ENCODE data around the gene PHAF1. TPM values are rescaled to one million over a fixed set of nuclear protein-coding genes. Genes with fewer than 3 reads are reported as not detected.

The PHAF1 gene
- total and polyA plus RNA-seq, 4 donors, result 12.6 to 20.7 (median 13.5) TPM

GRCh38 chr16:67188798-67189197 lies 79.1 kb downstream of the PHAF1 start:
- WGBS, 2 donors, result 90% methylated on average over 15 of the region's 15 CpGs
- intact Hi-C loops (cut with DNase I), result loop anchor here (10.0 kb wide), 2 partner anchors 214 to 294 kb away; no protein-coding TSS in a partner anchor
- ATAC-seq (ENCODE audit: low FRiP score), result no peak

GRCh38 chr16:67190041-67190440 lies 80.3 kb downstream of the PHAF1 start, which contains the start of gene EXOC3L1:
Gene EXOC3L1, minus strand, starts transcription at chr16:67190136. Its CDS starts 460 bp downstream, at chr16:67189676.
- peaks cover 0 to 3% of the 10 kb centered on the region in 2 donors for H3K36me3 ChIP-seq (ENCODE audit: control insufficient read depth in 1 of 2, insufficient read depth in 2 of 2, low read length in 1 of 2)
- 44 to 45% methylated on average over 6 of the region's 6 CpGs for WGBS, 2 donors
- DNase-seq, result no peak
- no peak within 1 kb of the TSS for H3K4me3 ChIP-seq (ENCODE audit: low read length in 2 of 2)
- no peaks in the 10 kb centered on the region for H3K27me3 ChIP-seq (ENCODE audit: control insufficient read depth in 1 of 2, insufficient read depth in 2 of 2, low read length in 1 of 2)
- no peak within 1 kb of the TSS for H3K27ac ChIP-seq (ENCODE audit: low read depth in 1 of 2, low read length in 2 of 2)
- H3K4me1 ChIP-seq (ENCODE audit: control insufficient read depth in 1 of 2, insufficient read depth in 2 of 2, low read length in 2 of 2), result no peaks in the 10 kb centered on the region
- H3K9me3 ChIP-seq (ENCODE audit: control insufficient read depth, low read length), result no peaks in the 10 kb centered on the region
- no peak for ATAC-seq (ENCODE audit: low FRiP score)
- intact Hi-C loops (cut with DNase I), result loop anchor here in 1 of 2 donors (5.0 kb wide), 1 partner anchor 37 kb away; the partner anchor contains the start of gene TMEM208

More at GRCh38 chr16:67188798-67189197, 79.1 kb downstream of the PHAF1 start:
- H3K36me3 ChIP-seq (ENCODE audit: control insufficient read depth in 1 of 2, insufficient read depth in 2 of 2, low read length in 1 of 2), result no peaks in the 10 kb centered on the region
- no peaks in the 10 kb centered on the region for H3K9me3 ChIP-seq (ENCODE audit: control insufficient read depth, low read length)
- no peak overlapping the region for H3K27ac ChIP-seq (ENCODE audit: low read depth in 1 of 2, low read length in 2 of 2)
- no peaks in the 10 kb centered on the region for H3K4me1 ChIP-seq (ENCODE audit: control insufficient read depth in 1 of 2, insufficient read depth in 2 of 2, low read length in 2 of 2)
- H3K4me3 ChIP-seq (ENCODE audit: low read length in 2 of 2), result no peak overlapping the region
- no peak for DNase-seq
- no peaks in the 10 kb centered on the region for H3K27me3 ChIP-seq (ENCODE audit: control insufficient read depth in 1 of 2, insufficient read depth in 2 of 2, low read length in 1 of 2)

- no peaks in the 10 kb centered on the region for H3K4me1 ChIP-seq (ENCODE audit: control insufficient read depth in 1 of 2, insufficient read depth in 2 of 2, low read length in 2 of 2)
- intact Hi-C loops (cut with DNase I), result loop anchor here in 1 of 2 donors (5.0 kb wide), 1 partner anchor 37 kb away; the partner anchor contains the start of gene TMEM208
- peaks cover 0 to 3% of the 10 kb centered on the region in 2 donors for H3K36me3 ChIP-seq (ENCODE audit: control insufficient read depth in 1 of 2, insufficient read depth in 2 of 2, low read length in 1 of 2)
- H3K27me3 ChIP-seq (ENCODE audit: control insufficient read depth in 1 of 2, insufficient read depth in 2 of 2, low read length in 1 of 2), result no peaks in the 10 kb centered on the region
- no peak for ATAC-seq (ENCODE audit: low FRiP score)
- WGBS, 2 donors, result 67 to 71% methylated on average over 13 of the region's 13 CpGs
- no peak overlapping the region for H3K4me3 ChIP-seq (ENCODE audit: low read length in 2 of 2)
- no peak for DNase-seq
- H3K27ac ChIP-seq (ENCODE audit: low read depth in 1 of 2, low read length in 2 of 2), result no peak overlapping the region
- no peaks in the 10 kb centered on the region for H3K9me3 ChIP-seq (ENCODE audit: control insufficient read depth, low read length)
These were observed 81.0 kb downstream of the PHAF1 start for GRCh38 chr16:67190448-67191399.

- Histone ChIP-seq H3K36me3 (ENCODE audit: control insufficient read depth in 1 of 2, insufficient read depth in 2 of 2, low read length in 1 of 2) (peaks cover 0 to 11% of the 10 kb centered on the region in 2 donors), H3K27ac (ENCODE audit: low read depth in 1 of 2, low read length in 2 of 2) (no peak overlapping the region), H3K4me1 (ENCODE audit: control insufficient read depth in 1 of 2, insufficient read depth in 2 of 2, low read length in 2 of 2) (no peaks in the 10 kb centered on the region), H3K9me3 (ENCODE audit: control insufficient read depth, low read length) (no peaks in the 10 kb centered on the region), H3K4me3 (ENCODE audit: low read length in 2 of 2) (no peak overlapping the region), H3K27me3 (ENCODE audit: control insufficient read depth in 1 of 2, insufficient read depth in 2 of 2, low read length in 1 of 2) (no peaks in the 10 kb centered on the region)
- DNase-seq (no peak), ATAC-seq (ENCODE audit: low FRiP score) (no peak)
- intact Hi-C loops (cut with DNase I), result loop anchor here in 1 of 2 donors (5.0 kb wide), 1 partner anchor 36 kb away; the partner anchor contains the start of gene TMEM208
- 10 to 12% methylated on average over 9 of the region's 9 CpGs for WGBS, 2 donors
These were observed 81.8 kb downstream of the PHAF1 start for GRCh38 chr16:67191411-67191994.

- 0% methylated on average over 54 of the region's 54 CpGs for WGBS, 2 donors
- H3K9me3 ChIP-seq (ENCODE audit: control insufficient read depth, low read length), result no peaks in the 10 kb centered on the region
- ATAC-seq (ENCODE audit: low FRiP score), result peak; percentile 95
- H3K4me1 ChIP-seq (ENCODE audit: control insufficient read depth in 1 of 2, insufficient read depth in 2 of 2, low read length in 2 of 2), result no peaks in the 10 kb centered on the region
- intact Hi-C loops (cut with DNase I), result loop anchor here in 1 of 2 donors (5.0 kb wide), 1 partner anchor 35 kb away; the partner anchor contains the start of gene TMEM208
- H3K27ac ChIP-seq (ENCODE audit: low read depth in 1 of 2, low read length in 2 of 2), result no peak within 1 kb of the TSS
- peaks cover 0 to 15% of the 10 kb centered on the region in 2 donors for H3K36me3 ChIP-seq (ENCODE audit: control insufficient read depth in 1 of 2, insufficient read depth in 2 of 2, low read length in 1 of 2)
- DNase-seq, result peak; percentile 95 to 96
- H3K27me3 ChIP-seq (ENCODE audit: control insufficient read depth in 1 of 2, insufficient read depth in 2 of 2, low read length in 1 of 2), result no peaks in the 10 kb centered on the region
- H3K4me3 ChIP-seq (ENCODE audit: low read length in 2 of 2), result peak within 1 kb of the TSS; percentile 71 to 81
These were observed 82.4 kb downstream of the PHAF1 start, which contains the start of gene E2F4 for GRCh38 chr16:67191995-67192681. Gene E2F4, plus strand, starts transcription at chr16:67192155. Its CDS starts 73 bp downstream, at chr16:67192228.

GRCh38 chr16:67192781-67193361 lies 83.1 kb downstream of the PHAF1 start:
- H3K4me3 ChIP-seq (ENCODE audit: low read length in 2 of 2), result peak overlapping the region; percentile 71 to 81
- intact Hi-C loops (cut with DNase I), result loop anchor here in 1 of 2 donors (5.0 kb wide), 1 partner anchor 34 kb away; the partner anchor contains the start of gene TMEM208
- no peak for ATAC-seq (ENCODE audit: low FRiP score)
- WGBS, 2 donors, result 34% methylated on average over 17 of the region's 17 CpGs
- H3K4me1 ChIP-seq (ENCODE audit: control insufficient read depth in 1 of 2, insufficient read depth in 2 of 2, low read length in 2 of 2), result no peaks in the 10 kb centered on the region
- no peaks in the 10 kb centered on the region for H3K9me3 ChIP-seq (ENCODE audit: control insufficient read depth, low read length)
- no peak overlapping the region for H3K27ac ChIP-seq (ENCODE audit: low read depth in 1 of 2, low read length in 2 of 2)
- no peaks in the 10 kb centered on the region for H3K27me3 ChIP-seq (ENCODE audit: control insufficient read depth in 1 of 2, insufficient read depth in 2 of 2, low read length in 1 of 2)
- H3K36me3 ChIP-seq (ENCODE audit: control insufficient read depth in 1 of 2, insufficient read depth in 2 of 2, low read length in 1 of 2), result peaks cover 0 to 15% of the 10 kb centered on the region in 2 donors
- no peak for DNase-seq

- Histone ChIP-seq H3K36me3 (ENCODE audit: control insufficient read depth in 1 of 2, insufficient read depth in 2 of 2, low read length in 1 of 2) (peaks cover 0 to 15% of the 10 kb centered on the region in 2 donors), H3K27me3 (ENCODE audit: control insufficient read depth in 1 of 2, insufficient read depth in 2 of 2, low read length in 1 of 2) (no peaks in the 10 kb centered on the region), H3K9me3 (ENCODE audit: control insufficient read depth, low read length) (no peaks in the 10 kb centered on the region), H3K27ac (ENCODE audit: low read depth in 1 of 2, low read length in 2 of 2) (no peak overlapping the region), H3K4me1 (ENCODE audit: control insufficient read depth in 1 of 2, insufficient read depth in 2 of 2, low read length in 2 of 2) (no peaks in the 10 kb centered on the region), H3K4me3 (ENCODE audit: low read length in 2 of 2) (no peak overlapping the region)
- intact Hi-C loops (cut with DNase I), result loop anchor here in 1 of 2 donors (5.0 kb wide), 1 partner anchor 34 kb away; the partner anchor contains the start of gene TMEM208
- DNase-seq (no peak), ATAC-seq (ENCODE audit: low FRiP score) (no peak)
These were observed 83.8 kb downstream of the PHAF1 start for GRCh38 chr16:67193536-67193935.
